PC-3 (cell line): ENCODE results near the gene BTBD7.

Experiments
- CTCF ChIP-seq: fragments of 300-600 bp; sonication (generic); conservative IDR thresholded peaks from 2 replicates; pipeline ENCODE4 v1.5.1; 2017; ENCODE audit warnings: antibody characterized with exemption, low read depth, mild to moderate bottlenecking, low read length
- EZH2 ChIP-seq: fragments of 300-600 bp; sonication (generic); IDR thresholded peaks from one replicate; pipeline ENCODE4 v1.6.1; 2017; ENCODE audit warnings: antibody characterized with exemption, mild to moderate bottlenecking, low read length; ENCODE audit not compliant: unreplicated experiment

DNA sequence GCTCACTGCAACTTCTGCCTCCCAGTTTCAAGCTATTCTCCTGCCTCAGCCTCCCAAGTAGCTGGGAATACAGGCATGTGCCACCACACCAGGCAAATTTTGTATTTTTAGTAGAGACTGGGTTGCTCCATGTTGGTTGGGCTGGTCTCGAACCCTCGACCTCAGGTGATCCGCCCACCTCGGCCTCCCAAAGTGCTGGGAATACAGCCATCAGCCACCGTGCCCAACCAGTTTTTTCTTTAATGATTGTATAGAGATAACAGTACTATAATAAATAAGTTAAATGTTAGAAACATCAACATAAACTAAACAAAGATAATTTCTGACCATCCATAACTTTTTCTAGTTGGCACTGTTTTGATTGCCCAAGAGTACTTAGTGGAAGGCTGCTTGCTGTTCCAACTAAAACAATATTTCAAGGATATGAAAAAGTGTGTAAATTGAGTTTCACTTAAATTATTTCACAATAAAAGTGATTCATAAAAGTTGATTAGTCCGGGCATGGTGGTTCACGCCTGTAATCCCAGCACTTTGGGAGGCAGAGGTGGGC is 131.6 kb downstream of the BTBD7 start:
- TF ChIP-seq CTCF (no peak), EZH2 (no peak)
